DMS53 treated with DMSO at 0.1 percent for 48 hours (cell line): Measurements from ENCODE around the gene CRYM.
A peak's percentile ranks its signal among the peaks of the same experiment; 100 is the strongest.
"Not testable (repeated sequence)": the region's sequence is repeated elsewhere in the genome, so short reads cannot be mapped to it uniquely, and the experiment has no call there.

Source experiments
- DNase-seq: peaks from one replicate; lab custom pipeline; 2025; ENCODE audit not compliant: unreplicated experiment; lab: John Stamatoyannopoulos, UW

Gene CRYM

DNA sequence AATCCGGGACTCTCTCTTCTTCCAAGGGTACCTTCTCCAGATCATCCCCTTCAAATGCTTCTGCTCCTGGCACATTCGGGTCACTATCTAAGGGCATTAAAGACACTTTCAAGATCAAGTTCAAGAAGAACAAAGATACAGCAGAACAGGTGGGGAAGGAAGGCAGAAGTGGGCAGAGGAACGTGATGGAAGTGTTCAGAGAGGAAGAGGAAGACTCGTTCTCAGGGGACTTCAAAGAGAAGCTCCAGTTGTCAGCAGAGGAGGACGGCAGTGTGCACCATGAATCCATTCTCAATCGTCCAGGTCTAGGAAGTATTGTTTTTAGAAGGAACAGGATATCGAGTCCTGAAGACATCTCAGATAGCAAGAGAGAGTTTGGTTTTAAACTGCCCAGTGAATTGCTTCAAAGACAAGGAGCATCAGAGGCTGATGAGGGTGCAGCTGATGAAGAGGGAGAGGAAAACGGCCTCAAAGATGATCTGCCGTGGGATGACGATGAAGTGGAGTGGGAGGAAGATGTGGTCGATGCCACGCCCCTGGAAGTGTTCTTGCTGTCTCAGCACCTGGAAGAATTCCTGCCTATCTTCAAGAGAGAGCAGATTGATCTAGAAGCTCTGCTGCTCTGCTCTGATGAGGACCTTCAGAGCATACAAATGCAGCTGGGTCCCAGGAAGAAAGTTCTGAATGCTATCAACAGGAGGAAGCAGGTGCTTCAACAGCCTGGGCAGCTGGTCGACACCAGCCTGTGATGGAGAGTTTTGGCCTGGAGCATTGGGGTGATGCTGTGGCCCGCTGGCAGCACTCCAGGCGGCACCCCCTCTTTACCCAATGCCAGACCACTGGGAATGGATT, 27.8 kb downstream of the CRYM start:
- no peak for DNase-seq

DNA sequence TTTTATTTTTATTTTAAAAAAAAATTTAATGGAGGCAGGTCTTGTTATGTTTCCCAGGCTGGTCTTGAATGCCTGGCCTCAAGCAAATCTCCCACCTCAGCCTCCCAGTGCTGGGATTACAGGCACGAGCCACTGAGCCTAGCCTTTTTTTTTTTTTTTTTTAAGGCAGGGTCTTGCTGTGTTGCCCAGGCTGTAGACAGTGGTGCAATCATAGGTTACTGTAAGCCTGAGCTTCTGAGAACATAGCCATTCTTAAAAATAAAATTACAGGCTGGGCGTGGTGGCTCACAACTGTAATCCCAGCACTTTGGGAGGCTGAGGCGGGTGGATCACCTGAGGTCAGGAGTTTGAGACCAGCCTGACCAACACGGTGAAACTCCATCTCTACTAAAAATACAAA, 29.9 kb downstream of the CRYM start:
- not testable (repeated sequence) for DNase-seq

DNA sequence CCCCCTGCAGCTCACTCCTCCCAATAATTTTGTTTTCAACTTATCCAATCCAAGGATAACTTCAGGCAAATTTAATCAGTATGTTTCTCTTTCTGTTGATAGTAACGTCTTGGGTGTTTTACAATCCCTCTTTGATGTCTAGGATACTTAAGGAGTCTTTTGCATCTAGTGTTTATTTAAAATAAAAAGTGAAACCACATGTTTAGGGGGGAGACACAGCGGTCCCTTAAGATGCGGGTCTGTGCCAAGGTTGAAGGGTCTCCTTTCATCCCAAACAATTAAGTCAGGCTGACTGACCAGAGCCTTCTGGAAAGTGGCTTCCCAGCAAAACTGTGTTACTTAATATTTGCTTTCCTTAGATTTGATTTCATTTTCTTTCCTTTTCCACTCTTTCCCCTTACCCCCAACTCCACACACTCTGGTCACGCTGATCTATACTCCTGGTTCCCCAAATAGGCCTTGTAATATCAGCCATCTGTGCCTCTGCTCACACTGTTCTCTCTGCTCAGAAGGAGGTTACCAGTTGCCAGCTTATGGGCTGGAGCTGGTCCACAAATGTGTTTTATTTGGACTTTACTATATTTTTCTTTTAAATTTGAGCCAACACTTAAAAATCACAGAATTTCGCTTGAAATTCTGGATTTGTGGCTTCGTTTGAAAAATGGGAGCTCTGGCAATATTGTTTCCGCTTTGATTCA, 33.4 kb downstream of the CRYM start:
- no peak for DNase-seq

DNA sequence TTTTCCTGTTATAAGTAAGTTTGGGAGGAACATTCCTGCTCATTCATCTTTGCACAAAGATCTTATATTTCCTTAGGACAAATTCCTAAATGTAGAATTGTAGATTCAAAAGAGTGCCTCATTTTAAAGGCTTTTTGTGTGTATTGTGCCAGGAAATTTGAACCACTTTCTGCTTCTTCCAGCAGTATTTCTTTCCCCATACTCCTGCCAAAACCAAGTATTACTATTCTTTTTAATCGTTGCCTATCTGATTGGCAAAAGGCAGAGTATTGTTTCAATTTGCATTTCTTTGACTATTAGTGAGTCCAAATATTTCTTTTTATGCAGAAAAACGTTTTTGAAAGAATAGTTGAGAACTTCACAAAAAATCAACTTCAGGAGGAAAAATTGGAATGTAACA, 35.3 kb downstream of the CRYM start:
- no peak for DNase-seq

DNA sequence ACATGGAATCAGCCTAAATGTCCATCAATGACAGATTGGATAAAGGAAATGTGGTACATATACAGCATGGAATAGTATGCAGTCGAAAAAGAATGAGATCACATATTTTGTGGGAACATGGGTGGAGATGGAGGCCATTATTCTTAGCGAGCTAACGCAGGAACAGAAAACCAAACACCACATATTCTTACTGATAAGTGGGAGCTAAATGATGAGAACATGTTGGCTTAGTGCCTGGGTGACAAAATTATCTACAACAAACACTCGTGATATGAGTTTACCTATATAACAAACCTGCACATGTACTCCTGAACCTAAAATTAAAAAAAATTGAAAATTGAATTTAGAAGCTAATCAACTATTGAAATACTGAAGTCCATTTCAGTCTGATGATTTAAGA, 38.4 kb downstream of the CRYM start:
- no peak for DNase-seq

DNA sequence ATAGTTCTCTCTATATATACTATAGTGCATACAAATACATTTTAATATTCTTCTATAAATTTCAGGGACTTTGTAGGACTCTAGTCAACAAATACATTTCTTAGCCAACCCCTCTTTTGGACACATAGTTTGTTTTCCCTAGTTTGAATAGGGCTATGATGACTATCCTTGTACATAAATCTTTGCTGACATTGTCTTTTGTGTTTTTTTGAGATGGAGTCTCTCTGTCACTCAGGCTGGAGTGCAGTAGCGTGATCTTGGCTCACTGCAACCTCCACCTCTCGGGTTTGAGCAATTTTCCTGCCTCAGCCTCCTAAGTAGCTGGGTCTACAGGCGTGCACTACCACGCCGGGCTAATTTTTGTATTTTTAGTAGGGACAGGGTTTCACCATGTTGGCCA, 41.3 kb downstream of the CRYM start:
- DNase-seq = no peak

DNA sequence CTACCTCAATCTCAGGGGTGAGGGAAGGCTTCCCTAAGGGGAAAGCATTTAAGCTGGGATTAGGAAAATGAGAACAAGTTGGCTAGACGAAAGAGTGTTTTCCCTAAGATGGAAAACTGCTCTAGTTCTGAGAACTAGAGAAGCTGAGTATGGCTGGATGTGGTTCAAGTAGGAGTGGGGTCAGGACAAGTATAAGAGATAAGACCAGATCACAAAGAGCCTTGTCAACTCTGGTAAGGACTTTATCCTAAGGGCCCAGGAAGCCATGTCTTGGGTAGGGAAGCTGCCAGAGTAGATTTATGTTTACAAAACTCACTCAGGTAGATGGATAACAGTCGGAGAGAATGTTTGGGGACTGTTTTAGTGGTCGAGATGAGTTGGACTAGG, 42.9 kb downstream of the CRYM start:
- no peak for DNase-seq

DNA sequence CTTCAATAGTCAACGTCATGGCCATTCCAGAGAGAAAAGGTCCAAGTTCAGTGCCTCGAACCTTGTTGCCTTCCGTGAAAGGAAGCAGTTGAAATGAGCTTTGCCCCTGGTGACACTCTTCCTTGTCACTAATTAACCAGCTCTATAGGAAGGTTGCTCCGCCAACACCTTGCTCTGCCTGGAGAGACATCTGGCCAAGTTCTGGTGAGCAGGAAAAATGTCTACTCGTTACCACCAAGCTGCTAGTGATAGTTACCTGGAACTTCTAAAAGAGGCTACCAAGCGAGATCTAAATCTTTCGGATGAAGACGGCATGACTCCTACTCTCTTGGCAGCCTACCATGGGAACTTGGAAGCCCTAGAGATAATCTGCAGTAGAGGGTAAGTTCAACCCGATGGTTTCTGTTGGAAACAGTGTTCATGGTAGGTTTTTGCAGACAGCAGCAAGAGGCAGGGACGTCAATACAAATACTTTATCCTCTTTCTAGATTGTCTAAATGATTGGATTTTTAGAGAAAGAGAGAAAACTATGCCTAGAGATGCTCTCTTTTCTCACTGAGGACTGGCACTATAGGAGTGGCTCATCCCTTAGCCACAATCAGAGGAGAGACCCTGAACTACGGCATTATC, 44.5 kb downstream of the CRYM start, which contains the start of gene ANKS4B:
Gene ANKS4B (plus strand): TSS at position 179 of the 630 bp plus-strand sequence. CDS start 39 bp downstream, at position 218.
- DNase-seq = peak; percentile 63

DNA sequence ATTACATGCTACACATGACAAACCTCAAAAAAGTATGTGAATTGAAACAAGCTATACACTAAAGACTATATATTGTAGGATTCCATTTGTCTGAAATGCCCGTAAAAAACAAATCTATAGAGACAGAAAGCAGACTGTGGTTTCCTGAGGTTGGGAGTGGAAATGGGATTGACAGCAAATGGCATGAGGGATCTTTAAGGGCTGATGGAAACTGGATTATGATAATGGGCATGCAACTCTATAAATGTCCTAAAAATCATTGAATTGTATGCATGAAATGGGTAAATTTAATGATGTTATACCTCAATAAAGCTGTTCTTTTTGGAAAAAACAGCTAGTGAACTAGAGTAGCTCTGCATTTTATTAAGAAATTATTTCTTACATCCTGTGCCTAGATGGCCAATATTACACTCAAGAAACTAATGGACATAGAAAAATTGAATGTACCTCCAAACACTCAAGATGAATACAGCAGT, 45.0 kb downstream of the CRYM start:
- no peak for DNase-seq

DNA sequence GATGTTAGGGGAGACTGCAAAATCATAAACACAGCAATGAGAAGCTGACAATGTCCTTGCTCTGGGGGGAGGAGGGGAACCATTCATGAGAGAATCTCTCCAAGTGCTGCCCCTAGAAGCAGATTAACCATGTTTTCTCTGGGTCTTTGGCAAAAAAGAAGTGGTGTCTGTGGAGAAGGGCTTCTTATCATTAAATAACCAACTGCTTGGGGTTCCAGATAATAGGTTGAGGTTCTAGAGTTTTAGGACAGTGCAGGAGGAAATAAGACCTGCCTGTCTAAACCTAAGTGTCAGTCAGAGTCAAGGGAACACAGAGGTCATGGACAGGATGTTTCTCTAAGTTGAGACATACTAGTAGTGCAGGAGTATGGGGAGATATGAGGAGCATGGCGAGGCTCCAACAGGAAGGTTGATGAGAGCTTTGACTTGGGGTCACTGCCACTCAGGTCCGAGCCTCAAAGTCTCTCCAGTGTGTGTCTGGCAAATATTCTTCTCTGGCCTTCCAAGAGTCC, 49.7 kb downstream of the CRYM start:
- no peak for DNase-seq

DNA sequence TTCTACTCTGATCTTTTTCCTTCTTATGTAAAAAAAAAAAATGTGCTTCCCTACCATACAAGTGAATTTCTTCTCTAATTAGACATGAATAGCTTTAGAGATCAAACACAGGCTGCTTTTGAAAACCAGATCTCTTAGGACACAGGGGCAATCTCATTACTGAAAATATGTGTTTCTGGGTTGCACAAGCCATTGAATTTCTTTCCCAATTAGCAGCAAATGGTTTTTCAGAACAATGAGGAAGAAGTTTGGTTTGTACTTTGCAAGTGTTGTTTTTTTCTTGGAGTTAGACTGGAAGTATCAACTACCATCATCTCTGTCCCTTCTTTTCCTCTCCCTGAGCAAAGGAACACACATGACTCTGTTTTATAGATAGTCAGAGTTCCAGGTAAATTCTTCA, 50.2 kb downstream of the CRYM start:
- no peak for DNase-seq

DNA sequence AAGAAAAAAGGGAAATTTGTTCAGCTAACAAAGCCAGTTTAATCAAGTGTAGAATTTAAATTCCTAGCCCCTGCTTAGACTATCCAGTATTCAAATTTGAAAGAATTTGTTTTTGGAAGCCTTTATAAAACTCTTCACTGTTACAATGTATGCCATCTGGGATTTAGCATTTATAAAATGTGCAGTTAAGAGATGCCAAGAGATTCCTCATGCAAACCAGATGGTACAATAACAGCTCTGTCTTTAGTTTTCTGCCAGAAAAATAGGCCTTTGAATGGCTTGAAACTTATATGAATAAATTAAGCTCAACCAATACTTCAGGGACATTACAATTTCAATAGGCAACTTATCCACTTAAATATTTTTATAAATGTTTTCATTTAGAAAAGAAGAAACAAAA, 51.3 kb downstream of the CRYM start:
- no peak for DNase-seq

DNA sequence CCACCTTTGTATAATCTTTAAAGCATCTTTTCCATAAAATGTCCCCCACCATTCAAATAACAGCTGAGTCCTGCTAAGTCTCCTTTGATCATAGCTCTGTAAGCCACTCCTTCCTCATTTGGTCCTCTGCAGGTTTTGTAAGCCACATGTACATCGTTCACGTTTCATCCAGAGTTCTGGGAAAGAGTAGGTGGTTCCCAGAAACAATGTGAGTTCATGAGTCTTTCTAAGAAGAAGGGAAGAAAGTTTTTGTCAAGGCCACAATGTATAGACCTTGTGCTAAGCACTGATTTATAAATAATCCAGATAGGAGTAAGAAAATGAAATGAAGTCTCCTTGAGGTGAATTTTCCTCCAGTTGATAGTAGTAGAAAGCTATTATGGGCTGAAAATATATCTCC, 53.3 kb downstream of the CRYM start:
- DNase-seq = no peak

DNA sequence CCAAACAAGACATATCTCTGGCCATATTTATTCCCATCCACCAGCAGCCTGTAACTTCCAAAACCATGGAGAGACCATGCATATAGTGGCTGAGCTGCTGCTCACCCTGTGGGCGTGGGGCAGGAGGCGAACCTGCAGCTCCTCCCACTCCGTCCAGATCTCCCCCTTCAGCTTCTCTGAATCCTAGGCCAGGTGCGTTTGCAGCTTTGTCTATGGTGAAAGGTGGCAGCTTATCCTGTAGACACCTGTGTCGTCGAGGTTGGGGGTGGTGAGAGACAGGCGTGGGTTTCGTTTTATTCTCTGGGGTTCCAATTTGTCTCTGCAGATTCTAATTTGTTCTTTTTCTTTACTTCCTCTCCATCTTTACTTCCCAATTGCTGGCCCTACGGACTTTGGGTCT, 54.3 kb downstream of the CRYM start:
- DNase-seq = no peak

DNA sequence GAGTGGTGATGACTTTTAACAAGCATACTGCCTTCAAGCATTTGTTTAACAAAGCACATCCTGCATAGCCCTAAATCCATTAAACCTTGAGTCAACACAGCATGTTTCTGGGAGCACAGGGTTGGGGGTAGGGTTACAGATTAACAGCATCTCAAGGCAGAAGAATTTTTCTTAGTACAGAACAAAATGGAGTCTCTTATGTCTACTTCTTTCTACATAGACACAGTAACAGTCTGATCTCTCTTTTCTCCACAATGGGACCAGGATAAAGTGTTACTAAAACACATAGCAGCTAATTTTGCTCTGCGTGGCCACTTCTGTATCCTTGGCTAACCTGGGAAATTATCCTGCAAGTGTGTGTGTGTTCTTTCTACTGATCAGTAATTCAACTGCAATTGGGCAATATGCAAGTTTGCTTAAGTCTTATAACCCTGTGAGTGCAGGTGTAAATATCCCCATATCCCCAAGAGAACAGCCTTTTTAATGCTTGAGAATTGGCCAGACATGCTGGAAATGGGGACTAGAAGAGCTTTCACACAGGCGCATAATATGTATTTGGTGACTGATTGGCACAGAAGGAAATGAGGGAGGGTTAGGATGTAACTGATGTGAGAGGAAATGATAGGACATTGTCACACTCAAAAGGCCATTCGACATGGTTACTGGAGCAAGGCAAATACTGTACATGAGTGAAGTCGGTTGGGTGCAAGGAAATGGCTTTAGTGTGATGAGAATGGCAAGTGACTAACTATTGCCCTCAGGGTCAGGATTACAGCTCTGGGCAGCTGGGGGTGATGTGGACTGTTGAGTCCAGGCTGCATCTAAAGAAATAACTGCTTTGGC, 55.4 kb downstream of the CRYM start:
- DNase-seq = peak; percentile 54

DNA sequence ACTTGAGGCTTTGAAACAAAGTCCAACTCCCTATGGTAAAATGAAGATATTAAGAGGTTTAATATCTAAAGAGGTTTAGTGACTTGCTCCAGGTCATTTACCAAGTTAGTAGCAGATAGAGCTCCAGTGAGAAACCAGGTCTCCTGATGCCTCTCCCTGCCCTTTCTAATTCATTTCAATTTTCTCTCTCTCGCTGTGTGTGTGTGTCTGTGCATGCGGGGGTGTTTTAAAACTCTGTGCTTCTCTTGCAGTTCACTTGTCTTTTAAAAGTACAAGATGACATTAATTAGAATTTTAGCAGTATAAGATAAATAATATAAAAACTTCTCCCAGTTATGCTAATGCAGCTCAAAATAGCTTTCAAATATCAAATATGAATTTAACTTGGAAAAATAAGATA, 58.5 kb downstream of the CRYM start:
- DNase-seq = no peak

DNA sequence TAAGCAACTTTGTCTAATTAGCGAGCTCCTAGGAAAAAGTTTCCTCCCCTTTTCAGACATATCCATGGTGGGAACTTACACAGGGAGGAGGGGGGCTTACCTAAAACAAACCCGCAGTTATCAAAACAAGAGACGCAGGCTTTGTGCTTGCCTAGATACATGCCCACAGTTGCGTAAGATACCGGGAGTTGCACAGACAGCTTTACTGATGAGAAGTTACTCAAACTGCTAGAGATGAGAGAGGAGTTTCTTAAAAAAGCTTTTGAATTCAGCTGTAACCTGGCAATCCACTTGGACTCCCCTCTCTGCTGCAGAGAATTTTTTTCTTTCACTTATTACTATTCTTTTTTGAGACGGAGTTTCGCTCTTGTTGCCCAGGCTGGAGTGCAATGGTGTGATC, 59.9 kb downstream of the CRYM start:
- DNase-seq = no peak

DNA sequence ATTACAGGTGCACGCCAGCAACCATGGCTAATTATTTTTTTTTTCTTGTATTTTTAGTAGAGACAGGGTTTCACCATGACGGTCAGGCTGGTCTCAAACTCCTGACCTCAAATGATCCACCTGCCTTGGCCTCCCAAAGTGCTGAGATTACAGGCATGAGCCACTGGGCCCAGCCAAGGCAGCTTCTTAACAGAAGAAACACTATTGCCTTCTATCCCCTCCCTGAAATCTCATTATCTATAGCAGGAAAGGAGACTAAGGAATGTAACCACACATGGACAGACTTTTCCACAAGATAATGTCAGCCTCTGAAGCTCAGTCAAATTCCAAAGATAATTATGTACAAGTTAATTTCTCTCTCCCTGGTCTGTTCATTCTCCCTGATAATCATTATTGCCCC, 61.0 kb downstream of the CRYM start:
- no peak for DNase-seq

DNA sequence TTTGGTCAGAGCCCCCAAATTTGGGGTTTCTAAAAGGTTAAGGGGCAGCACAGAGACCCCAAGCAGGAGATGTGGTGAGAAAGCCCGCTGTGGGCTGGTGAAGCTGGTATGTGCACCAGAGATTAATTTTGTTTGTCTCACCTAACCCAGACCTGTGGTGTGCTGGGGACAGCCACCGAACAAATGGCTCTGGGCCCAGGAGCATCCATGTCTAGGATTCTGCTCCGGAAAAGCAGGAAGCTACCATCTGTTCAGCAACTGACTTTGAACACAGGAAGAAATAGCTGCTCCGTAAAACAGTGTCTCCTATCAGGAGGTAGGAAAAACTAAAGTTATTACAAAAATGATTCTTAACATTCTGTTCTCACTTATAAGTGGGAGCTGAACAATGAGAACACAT, 64.0 kb downstream of the CRYM start:
- no peak for DNase-seq

DNA sequence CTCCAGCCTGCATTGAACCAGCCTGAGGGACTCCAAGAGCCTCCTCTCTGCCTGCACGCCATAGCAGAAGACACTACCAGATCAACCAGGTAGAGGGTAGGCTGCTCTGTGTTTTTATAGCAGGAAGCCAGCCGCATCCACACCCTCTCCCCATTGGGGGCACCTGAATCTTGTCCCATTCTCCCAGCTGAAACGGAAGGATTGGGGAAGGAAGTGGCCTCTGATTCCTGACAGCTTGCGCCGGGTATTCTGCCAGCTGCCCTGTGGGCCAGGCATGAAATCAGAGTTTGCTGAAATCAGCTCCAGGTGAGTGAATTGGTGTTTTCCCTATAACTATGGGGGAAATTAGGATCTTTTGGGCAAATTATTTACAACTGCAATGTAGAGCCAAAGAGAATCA, 66.6 kb downstream of the CRYM start, which contains the start of gene ZP2:
Gene ZP2 (minus strand): TSS at position 89 of the 400 bp plus-strand sequence. CDS start 27 bp downstream, at position 62.
- no peak for DNase-seq
